GM21423 (cell line): ENCODE measurements around the gene JAG2.

Experiments used
- ATAC-seq: cut with Tn5 transposase; IDR thresholded peaks from one replicate; pipeline ENCODE4 v1.9.1; 2021; ENCODE audit warnings: mild to moderate bottlenecking, moderate library complexity; ENCODE audit not compliant: unreplicated experiment

JAG2 gene

DNA sequence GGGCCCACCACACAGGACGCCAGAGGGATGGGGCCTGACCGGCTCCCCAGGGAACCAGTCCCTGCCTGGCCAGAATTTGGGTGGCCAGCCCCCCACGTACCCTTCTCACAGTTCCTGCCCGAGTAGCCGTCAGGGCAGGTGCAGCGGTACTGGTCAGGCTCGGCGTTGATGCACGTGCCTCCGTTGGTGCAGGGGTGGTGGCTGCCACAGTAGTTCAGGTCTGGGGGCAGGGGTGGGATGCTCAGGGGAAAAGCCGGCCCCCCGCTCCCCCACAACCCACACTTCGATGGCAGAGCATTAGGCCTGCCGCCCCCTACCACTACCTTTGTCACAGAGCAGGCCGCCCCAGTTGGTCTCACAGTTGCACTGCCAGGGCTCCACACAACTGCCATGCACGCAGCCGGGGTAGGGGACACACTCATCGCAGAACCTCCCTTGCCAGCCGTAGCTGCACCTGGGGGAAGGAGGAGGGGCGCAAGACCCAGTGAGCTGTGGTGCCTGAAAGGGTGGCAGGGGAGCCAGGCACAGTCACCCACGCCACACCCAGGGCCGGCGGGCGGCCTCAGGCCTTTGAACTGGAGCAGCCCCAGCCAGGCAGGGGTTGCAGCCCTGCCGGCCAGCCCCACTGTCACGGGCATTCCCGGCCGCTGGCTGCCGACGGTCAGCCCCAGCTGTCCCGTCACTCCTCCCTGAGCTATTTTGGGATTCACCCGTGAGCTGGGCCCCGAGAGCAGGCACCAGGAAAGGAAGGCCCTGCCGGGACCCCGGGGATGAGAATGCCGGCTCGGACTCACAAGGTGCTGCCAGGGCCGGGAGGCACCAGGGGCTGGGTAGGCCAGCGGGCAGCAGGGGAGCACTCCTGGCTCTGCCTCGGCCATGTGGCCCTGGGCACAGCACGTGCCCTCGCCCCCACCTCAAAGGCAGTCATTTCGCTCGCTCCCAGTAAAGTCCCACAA lies 16.5 kb downstream of the JAG2 start:
- ATAC-seq: no peak

DNA sequence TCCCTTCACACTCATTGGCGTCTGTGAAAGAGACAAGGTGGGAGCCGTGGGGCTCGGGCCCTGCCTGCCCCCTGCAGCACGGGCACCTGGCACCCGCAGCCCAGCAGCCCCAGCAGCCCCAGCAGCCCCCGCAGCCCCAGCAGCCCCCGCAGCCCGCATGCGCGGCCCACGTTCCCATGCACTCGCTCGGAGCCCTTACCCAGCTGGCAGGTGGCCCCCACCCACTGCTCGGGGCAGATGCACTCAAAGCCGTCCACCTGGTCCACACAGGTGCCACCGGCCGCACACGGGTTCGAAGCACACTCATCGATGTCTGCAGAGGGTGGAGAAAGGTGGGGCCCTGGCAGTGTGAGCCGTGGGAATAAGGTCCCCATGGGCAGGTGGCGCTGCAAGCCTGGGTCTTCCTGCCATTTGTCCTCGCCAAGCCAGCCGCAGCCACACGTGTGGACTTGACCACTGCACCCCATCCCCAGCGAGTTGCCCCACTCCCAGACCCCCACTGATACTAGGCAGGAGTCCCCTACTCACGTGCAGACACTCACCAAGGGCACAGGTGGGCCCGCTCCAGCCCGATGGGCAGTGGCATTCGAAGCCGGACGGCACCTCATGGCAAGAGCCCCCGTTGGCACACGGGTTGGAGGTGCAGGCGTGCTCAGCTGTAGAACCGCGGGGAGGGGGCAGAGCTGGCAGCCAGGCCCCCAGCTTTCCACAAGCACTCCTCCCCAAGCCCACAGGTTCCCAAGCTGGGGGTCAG lies 17.3 kb downstream of the JAG2 start:
- no peak for ATAC-seq

DNA sequence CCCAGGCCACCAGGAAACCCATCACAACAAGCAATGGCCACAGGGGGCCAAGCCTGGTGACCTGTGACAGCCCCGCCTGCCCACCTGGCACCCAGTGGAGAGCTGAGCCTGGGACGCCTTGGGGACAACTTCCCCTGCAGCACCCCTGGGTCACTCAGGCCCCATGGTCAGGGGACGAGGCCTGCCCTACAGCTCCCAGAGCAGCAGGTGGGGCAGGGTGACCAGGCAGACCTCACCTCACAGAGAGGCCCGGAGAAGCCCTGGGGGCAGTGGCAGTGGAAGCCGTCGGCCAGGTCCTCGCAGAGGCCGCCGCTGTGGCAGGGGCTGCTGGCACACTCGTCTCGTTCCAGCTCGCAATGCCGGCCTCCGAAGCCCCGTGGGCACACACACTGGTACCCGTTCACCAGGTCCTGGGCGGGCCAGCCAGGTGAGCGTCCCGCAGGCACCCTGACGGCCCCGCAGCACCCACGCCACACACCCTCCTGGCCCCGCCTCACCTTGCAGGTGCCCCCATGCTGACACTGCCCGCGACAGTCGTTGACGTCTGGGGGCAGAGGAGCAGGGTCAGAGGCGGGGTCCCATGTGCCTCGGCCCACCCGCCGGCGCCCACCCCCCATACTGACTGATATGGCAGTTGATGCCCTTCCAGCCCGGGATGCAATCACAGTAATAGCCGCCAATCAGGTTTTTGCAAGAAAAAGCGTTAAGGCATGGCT lies 18.1 kb downstream of the JAG2 start:
- no peak for ATAC-seq

DNA sequence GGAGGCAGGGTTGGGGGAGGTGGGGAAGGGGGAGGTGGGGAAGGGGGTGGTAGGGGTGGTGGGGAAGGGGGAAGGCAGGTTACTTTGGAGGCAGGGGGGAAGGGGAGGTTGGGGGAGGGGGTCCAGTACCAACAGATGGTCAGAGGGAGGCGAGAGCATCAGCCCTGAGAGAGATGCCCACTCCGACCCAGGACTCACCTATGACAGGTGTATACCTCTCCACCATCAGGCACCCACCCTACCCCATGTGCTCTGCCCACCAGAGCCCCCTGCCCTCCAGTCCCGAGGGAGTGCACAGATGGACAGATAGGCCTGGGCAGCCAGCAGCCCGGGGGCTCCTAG lies 18.6 kb downstream of the JAG2 start:
- ATAC-seq: no peak

DNA sequence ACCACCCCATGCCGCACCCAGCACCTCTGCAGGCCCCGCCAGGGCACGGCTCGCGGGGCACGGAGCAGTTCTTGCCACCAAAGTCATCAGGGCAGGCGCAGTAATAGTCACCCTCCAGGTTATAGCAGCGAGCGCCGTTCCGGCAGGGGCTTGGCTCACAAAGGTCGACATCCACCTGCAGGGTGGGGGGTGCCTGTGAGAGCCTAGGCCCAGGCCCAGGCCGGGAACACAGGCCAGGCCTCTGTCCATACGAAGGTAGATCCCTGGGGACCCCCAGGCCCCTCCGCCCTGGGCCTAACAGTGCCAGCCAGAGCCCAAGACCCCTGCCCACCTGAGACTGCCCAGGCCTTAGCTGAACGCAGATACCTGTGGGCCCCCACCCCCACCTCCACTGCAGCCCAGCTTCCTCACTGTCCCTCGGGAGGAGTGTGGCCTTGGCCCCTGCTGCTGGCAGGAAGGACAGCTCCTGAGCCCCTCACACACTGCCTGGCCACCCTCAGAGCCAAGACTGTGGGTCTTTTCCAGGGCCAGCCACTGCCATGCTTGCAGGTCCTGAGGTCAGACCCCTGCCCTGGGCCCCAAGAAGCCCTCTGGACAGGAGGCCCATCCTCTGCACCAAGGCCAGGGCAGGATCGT lies 19.3 kb downstream of the JAG2 start:
- no peak for ATAC-seq

DNA sequence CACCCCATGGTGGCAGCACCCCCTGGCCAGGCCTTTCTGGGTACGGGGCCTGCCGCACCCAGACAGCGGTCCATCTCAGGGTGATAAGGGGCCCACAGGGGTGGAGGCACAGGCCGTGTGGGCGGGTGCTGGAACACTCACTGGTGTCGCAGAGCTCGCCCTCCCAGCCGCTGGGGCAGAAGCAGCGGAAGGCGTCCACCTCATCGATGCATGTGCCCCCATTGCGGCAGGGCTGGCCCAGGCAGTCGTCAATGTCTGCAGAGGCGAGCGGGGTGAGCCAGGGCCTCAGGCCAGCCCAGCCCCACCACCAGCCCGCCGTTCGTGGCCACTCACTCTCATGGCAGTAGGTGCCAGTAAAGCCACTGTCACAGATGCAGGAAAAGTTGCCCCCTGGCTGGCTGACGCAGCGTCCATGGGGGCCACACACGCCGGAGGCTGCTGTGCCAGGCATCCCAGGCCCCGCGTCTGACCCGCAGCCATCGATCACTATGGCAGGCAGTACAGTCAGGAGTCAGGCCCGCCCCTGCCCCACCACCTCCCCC lies 19.9 kb downstream of the JAG2 start:
- no peak for ATAC-seq

DNA sequence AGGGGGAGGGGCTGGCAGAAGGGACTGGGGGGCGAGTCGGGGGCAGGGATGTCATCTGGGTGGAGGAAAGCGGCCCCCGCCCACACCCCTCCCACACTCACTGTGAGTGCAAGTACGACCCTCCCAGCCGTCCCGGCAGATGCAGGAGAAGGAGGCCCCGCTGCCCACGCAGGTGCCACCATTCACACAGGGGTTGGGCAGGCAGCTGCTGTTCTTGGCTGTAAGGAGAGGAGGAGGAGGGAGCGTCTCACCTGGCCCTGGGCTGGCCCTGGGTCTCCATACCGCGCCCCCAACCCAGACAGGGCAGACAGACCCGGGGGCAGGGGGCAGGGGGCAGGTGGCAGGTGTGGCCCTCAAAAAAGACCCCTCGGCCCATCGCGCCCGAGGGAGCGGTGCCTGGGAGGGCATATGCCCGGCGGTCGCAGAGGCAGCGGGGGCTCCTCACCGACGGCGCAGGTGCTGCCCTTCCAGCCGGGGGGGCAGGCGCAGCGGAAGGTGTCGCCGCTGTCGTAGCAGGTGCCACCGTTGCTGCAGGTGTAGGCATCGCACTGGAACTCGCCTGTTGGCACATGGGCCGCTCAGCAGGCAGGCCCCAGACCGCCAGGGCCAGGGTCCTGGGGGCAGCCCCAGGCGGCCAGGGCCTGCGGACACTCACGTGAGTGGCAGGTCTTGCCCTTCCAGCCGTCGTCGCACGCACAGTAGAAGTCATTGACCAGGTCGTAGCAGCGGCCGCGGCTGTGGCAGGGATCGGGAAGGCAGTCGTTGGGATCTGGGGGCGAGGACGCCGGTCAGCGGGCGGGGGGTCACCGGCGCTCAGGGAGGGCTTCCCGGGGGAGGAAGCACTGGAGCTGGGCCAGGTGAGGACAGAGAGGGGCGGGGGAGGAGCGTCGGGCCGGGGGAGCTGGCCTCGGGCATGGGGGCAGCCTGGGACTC lies 20.6 kb downstream of the JAG2 start:
- ATAC-seq: no peak

DNA sequence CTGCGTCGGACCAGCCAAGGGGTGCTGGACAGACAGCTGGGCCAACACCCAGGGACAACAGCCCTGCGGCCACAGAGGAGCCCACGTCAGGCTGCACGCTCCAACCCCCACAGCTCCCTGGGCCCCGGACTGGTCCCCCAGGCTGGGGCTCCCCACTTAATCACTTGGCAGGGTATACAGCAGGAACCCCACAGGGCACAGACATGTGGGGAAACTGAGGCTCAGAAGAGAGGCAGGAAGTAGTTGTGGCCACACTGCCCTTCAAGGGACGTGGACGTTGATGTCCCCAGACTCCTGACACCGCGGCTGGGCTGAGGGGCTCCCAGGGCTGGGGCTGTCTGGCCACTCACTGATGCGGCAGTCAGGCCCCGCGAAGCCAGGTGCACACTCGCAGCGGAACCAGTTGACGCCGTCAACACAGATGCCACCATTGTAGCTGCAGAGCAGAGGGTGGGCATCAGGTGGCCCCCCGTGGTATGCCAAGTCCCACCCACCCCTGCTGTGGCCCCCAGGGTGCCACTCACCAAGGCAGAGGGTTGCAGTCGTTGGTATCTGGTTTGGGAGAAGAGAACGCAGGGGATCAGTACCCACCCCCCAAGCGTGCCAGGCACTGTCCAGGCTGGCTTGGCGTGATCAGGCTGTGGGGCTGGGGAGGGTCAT lies 21.5 kb downstream of the JAG2 start:
- ATAC-seq: no peak

DNA sequence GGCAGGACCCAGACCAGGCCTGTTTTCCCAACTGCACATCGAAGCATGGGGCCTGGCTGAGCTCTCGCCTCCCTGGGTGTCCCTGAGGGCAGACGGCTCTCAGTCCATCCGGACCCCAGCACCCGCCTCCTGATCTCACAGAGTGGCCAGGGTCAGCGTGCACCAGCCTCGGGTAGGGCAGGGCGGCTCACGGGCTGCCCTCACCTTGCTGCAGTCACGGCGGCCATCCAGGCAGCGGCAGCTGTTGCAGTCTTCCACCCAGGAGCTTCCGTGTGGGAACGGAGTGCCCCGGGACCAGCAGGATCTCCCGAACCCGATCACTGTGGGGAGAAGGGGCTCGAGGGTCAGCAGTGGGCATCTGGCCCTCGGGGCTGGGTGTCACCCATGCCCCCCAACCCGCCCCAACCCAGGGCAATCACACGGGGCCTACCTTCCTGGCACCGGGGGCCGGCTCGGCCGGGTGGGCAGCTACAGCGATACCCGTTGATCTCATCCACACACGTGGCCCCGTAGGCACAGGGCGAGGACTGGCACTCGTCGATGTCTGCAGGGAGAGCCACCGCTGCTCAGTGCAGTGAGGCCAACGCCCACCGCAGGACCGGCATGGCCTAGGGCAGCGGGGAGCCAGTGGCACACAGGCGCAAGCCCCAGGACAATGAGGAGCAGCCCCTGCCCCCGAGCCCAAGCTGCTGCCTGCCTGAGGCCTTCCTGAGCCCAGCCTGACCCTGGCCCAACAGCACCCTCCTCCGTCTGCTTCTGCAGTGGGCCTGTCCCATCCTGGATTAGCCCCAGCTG lies 22.2 kb downstream of the JAG2 start:
- ATAC-seq: no peak

DNA sequence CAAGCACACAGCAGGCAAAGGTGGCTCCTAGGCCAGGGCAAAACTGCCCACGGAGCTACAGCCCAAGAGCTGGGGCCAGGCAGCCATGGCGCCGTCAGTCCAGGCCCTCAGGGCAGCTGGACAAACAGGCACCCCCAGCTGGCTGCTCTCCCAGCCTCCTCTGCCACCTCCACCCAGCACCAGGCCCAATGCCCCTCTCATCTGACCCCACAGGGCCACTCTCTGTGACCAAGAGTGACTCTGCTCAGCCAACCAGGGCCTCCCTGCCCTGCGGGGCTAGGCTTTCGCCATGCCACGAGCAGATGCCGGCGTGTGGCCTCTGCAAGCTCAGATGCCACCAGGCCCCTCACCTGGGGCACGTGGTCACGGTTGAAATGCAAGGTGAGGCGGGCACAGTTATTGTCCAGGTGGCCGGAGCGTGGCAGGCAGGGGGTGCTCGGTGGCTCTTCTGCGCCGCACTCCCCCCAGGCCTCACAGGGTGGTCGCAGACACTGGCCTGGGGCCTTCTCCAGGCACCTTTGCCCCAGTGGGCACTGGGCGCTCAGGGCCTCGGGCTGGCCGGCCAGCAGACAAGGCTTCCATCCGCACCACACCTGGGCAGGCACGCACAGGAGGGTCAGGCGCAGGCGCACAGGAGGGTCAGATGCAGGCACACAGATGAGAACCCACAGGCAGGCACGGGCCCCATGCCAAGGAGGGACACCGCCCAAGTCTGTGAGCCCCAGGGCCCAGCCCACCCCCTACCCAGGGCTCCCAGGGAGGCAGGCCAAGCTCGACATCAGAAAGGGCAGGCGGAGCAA lies 23.0 kb downstream of the JAG2 start:
- ATAC-seq: no peak

DNA sequence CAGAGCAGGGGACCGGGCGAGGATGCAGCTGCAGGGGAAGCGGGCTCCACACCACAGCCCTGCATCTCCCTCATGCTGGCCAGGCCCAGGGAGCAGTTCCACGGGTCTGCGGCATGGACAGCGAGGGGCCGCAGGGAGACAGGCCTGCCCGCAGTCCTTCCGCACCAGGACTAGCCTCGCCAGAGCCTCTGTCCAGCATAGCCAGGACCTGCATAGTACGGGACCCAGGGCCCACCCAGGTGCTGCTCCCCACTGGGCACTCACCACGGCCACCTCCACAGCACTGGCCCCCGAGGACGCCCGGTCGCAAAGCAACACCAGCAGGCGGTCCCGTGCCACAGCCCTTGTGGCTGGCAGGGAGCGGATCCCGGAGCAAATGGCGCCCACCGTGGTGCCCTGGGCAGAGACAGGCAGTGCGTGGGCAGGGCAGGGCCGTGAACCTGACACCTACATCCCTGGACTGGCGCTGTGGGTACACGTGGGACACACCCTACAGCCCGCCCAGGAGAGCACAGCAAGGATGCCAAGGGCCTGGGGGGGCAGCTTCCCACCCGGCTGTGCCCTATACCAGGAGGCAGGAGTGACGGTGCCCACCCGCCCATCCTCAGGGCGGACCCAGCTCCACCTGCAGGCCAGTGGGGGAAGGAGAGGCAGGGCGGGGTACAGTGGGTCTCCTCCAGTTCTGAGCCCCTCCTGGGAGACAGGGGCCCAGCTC lies 23.8 kb downstream of the JAG2 start:
- no peak for ATAC-seq

DNA sequence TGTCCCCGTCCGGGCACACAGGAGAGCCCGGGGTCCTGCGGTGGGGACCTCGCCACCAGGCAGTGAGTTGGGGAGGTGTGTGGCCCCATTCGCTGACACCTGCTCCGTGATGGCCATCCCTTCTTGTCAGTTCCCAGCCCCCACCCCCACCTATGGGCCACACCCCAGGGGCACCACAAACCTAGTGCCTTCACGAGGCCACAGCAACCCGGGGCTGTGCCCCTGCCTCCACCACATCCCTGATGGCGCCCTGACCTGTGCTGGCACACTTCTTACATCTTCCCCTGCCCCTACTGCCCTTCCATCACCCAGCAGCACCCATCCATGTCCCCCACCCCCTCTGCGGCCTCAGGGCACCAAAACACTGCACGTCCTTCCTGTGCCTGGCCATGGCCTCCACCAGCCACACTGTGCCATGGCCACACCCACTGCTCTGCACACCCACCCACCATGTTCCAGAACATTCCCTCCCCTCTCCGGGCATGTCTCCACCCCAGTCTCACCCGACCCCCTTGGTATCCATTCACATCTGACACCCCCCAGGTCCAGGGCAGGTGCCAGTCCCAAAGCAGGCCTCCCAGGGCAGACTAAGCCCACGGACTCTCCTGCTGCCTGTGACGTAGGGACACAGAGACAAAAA lies 24.4 kb downstream of the JAG2 start:
- ATAC-seq: no peak

DNA sequence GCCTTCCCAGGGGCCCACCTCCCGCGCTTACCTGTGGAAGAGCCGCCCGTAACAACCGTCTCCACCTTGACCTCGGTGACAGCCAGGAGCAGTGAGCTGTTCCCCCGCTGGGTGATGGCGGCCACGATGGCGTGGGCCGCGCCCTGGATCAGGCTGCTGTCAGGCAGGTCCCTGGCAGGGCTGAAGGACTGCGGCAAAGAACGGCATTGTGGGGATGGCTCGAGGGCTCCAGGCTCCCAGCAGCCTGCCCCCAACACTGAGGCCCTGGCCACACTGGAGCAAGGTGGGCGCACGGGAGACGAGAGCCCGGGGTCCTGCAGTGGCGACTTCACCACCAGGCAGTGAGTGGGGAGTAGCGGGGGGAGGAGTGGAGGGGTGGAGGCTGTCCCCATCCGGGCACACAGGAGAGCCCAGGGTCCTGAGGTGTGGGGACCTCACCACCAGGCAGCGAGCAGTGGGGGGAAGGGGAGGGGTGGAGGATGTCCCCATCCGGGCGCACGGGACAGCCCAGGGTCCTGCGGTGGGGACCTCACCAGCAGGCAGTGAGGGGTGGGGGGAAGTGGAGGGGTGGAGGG lies 25.0 kb downstream of the JAG2 start:
- ATAC-seq: no peak

DNA sequence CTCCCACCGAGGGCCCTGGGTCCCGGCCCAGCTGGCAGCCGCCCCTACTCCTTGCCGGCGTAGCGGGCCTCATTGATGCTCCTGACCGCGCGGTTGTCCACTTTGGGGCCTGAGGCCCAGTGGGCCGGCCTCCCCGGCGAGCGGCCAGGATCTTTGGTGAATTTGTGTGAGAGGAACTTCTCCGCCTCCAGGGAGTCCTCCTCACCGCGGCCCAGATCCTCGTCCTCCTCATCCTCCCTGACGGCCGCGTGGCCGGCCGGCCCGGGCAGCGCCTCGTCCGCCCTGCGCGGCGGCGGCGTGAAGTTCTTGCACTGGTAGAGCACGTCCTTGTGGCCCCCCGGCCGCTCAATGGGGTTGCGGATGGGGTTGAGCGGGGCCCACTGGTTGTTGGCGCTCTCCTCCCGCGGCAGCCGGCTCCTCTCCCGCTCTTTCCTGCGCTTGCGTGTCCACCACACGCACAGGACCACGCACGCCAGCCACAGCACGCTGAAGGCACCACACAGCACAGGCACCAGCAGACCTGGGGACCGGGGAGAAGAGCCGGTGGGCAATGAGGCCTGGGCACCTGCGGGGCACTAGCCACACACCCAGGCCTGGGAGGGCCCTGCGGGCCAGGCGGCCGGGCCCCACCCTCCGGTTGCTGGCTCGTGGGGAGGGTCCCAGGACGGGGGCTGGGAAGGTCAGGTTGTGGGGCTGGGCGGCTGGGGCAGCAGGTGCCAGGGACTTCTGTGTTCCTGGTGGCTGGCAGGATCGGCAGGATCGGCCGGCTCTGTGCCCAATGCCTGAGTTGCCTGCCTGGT lies 25.7 kb downstream of the JAG2 start:
- no peak for ATAC-seq
